ENCODE measurements around the gene ATP2B1. TPM values are rescaled to one million over a fixed set of nuclear protein-coding genes. Genes with fewer than 3 reads are reported as not detected.

Gene ATP2B1
- total RNA-seq, 1 experiment from 2014 or later = 20.6 TPM

DNA sequence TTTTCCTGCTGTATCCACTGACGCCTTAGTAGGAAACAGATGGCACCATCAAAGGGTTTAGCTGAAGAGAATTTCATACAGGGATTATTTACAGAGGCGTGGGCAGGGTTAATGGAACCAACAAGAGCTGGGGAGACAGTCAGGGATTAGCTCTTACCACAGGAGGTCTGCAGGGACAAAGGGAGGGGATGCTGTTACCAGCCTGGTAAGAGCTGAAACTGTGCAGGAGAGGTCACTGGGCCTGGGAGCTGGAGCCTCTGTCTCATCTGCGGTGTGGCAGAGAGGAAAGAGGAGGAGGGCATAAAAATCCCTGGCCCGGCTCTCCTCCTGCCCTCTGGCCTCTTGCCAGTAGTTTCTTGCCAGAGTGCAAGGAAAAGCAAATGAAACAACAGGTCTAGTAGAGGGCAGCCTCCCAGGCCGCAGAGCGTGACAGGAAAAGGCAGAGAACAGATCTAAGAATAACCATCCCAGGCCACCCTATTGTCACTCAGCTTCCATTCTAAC is 163.9 kb downstream of the ATP2B1 start:
- no peak overlapping the region for H4K5ac ChIP-seq (ENCODE audit: insufficient read length, low read depth, low read length)
- H2AK5ac ChIP-seq (ENCODE audit: insufficient read length, low read length) = no peak overlapping the region
- no peak overlapping the region for H3K27ac ChIP-seq (ENCODE audit: insufficient read length, low read depth, low read length)
- H3K14ac ChIP-seq (ENCODE audit: insufficient read depth, low read length) = no peak overlapping the region
- H3K4me1 Mint-ChIP-seq = peaks cover 17 to 19% of the 10 kb centered on the region in 2 experiments
- peaks cover 4% of the 10 kb centered on the region for H3K27me3 Mint-ChIP-seq (ENCODE audit: low read depth)
- no peak overlapping the region for H2BK120ac ChIP-seq (ENCODE audit: low read depth, low read length, poor library complexity, severe bottlenecking)
- no peak overlapping the region for H3K56ac ChIP-seq (ENCODE audit: insufficient read length, low read depth, low read length)
- no peaks in the 10 kb centered on the region for H3K36me3 Mint-ChIP-seq (ENCODE audit: insufficient read depth in 1 of 3, low read depth in 3 of 3)
- TF ChIP-seq, protein P1, sequence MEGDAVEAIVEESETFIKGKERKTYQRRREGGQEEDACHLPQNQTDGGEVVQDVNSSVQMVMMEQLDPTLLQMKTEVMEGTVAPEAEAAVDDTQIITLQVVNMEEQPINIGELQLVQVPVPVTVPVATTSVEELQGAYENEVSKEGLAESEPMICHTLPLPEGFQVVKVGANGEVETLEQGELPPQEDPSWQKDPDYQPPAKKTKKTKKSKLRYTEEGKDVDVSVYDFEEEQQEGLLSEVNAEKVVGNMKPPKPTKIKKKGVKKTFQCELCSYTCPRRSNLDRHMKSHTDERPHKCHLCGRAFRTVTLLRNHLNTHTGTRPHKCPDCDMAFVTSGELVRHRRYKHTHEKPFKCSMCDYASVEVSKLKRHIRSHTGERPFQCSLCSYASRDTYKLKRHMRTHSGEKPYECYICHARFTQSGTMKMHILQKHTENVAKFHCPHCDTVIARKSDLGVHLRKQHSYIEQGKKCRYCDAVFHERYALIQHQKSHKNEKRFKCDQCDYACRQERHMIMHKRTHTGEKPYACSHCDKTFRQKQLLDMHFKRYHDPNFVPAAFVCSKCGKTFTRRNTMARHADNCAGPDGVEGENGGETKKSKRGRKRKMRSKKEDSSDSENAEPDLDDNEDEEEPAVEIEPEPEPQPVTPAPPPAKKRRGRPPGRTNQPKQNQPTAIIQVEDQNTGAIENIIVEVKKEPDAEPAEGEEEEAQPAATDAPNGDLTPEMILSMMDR (conservative IDR thresholded peaks at IDR 0.05) = no peak
- no peak overlapping the region for H2BK15ac ChIP-seq (ENCODE audit: low read depth, low read length)
- no peaks in the 10 kb centered on the region for H3K9me3 ChIP-seq (ENCODE audit: control insufficient read depth, low read depth, low read length)
- no peak for DNase-seq
- no peak overlapping the region for H3K4ac ChIP-seq (ENCODE audit: low read depth, low read length)
- H3K27me3 ChIP-seq (ENCODE audit: insufficient read depth, low read length) = no peaks in the 10 kb centered on the region
- no peak overlapping the region for H3K4me3 Mint-ChIP-seq
- H2BK12ac ChIP-seq (ENCODE audit: insufficient read length, low read depth, low read length) = no peak overlapping the region
- H3K4me2 ChIP-seq (ENCODE audit: insufficient read depth, insufficient read length, low read length) = no peak overlapping the region
- no peak overlapping the region for H2AFZ ChIP-seq (ENCODE audit: low read length)
- peak overlapping the region in 1 of 3 experiments; percentile 49; a peak in 2 of 7 replicates for H3K27ac Mint-ChIP-seq
- no peak overlapping the region for H4K91ac ChIP-seq (ENCODE audit: insufficient read length, low read depth, low read length)
- no peak overlapping the region for H3T11ph ChIP-seq (ENCODE audit: low read length)
- WGBS (ENCODE audit: extremely low coverage, insufficient read length, low lambda C conversion rate) = no CpG with 5 or more reads among the region's 6 CpGs
- no peaks in the 10 kb centered on the region for H3K79me2 ChIP-seq (ENCODE audit: insufficient read depth, low read length)
- H3K18ac ChIP-seq (ENCODE audit: insufficient read length, low read depth, low read length) = no peak overlapping the region
- H2BK20ac ChIP-seq (ENCODE audit: low read depth, low read length, poor library complexity, severe bottlenecking) = no peak overlapping the region
- no peak overlapping the region for H3K23ac ChIP-seq (ENCODE audit: insufficient read length, low read depth, low read length)
- no peak overlapping the region for H4K8ac ChIP-seq (replicated peaks; ENCODE audit: insufficient read length, low read depth, low read length)
- H3K4me1 ChIP-seq (ENCODE audit: insufficient read depth, low read length) = no peaks in the 10 kb centered on the region
- H3K23me2 ChIP-seq (ENCODE audit: insufficient read length, low read depth, low read length, poor library complexity, severe bottlenecking) = no peaks in the 10 kb centered on the region
- no peaks in the 10 kb centered on the region for H3K9me3 Mint-ChIP-seq
- no peaks in the 10 kb centered on the region for H3K79me1 ChIP-seq (ENCODE audit: insufficient read depth, low read depth, low read length, poor library complexity, severe bottlenecking)
- no peak overlapping the region for H2BK5ac ChIP-seq (ENCODE audit: insufficient read length, low read length)
- no peaks in the 10 kb centered on the region for H4K20me1 ChIP-seq (ENCODE audit: control insufficient read depth, insufficient read depth, insufficient read length)
- H3K9ac ChIP-seq (ENCODE audit: extremely low read depth, insufficient read length, low read length) = no peak overlapping the region
